H9 (cell line): ENCODE data around the gene ZNF577. TPM values are rescaled to one million over a fixed set of nuclear protein-coding genes. Genes with fewer than 3 reads are reported as not detected.

Experiments used
- DNase-seq: peaks from one replicate; pipeline ENCODE4 v3.0.0-alpha.2; 2017
- H2AFZ ChIP-seq: one replicate; pipeline ENCODE4 v1.6.1; 2013; ENCODE audit warnings: mild to moderate bottlenecking, low read length, control low read depth, moderate library complexity
- H2AK5ac ChIP-seq: 2 replicates; pipeline ENCODE4 v1.6.1; 2013; ENCODE audit warnings: low read length, control low read depth, mixed read lengths; ENCODE audit not compliant: insufficient read length
- H2BK120ac ChIP-seq: one replicate; pipeline ENCODE4 v1.6.1; 2013; ENCODE audit warnings: low read depth, mild to moderate bottlenecking, low read length, control low read depth, inconsistent platforms; ENCODE audit not compliant: poor library complexity, severe bottlenecking
- H2BK12ac ChIP-seq: 2 replicates; pipeline ENCODE4 v1.6.1; 2013; ENCODE audit warnings: low read length, control low read depth, mixed read lengths, low read depth; ENCODE audit not compliant: insufficient read length
- H2BK15ac ChIP-seq: 2 replicates; pipeline ENCODE4 v1.6.1; 2013; ENCODE audit warnings: low read depth, low read length, control low read depth
- H2BK20ac ChIP-seq: one replicate; pipeline ENCODE4 v1.6.1; 2013; ENCODE audit warnings: low read depth, mild to moderate bottlenecking, low read length, control low read depth, inconsistent platforms; ENCODE audit not compliant: poor library complexity, severe bottlenecking
- H2BK5ac ChIP-seq: 2 replicates; pipeline ENCODE4 v1.6.1; 2013; ENCODE audit warnings: low read length, control low read depth, mixed read lengths; ENCODE audit not compliant: insufficient read length
- H3K14ac ChIP-seq: 2 replicates; pipeline ENCODE4 v1.6.1; 2013; ENCODE audit warnings: low read length, control low read depth; ENCODE audit not compliant: insufficient read depth
- H3K18ac ChIP-seq: 2 replicates; pipeline ENCODE4 v1.6.1; 2013; ENCODE audit warnings: low read depth, mild to moderate bottlenecking, mixed read lengths, low read length, control low read depth; ENCODE audit not compliant: insufficient read length
- H3K23ac ChIP-seq: 2 replicates; pipeline ENCODE4 v1.6.1; 2013; ENCODE audit warnings: low read length, control low read depth, mixed read lengths, low read depth; ENCODE audit not compliant: insufficient read length
- H3K23me2 ChIP-seq: 2 replicates; pipeline ENCODE4 v1.6.1; 2013; ENCODE audit warnings: low read depth, mild to moderate bottlenecking, mixed read lengths, low read length, control low read depth; ENCODE audit not compliant: insufficient read length, poor library complexity, severe bottlenecking
- H3K27ac ChIP-seq: 2 replicates; pipeline ENCODE4 v1.5.1; 2013; ENCODE audit warnings: low read length, control low read depth, mixed read lengths, low read depth; ENCODE audit not compliant: insufficient read length
- H3K27me3 ChIP-seq: 2 replicates; pipeline ENCODE4 v1.6.1; 2013; ENCODE audit warnings: low read length, control low read depth, inconsistent platforms; ENCODE audit not compliant: insufficient read depth
- H3K4ac ChIP-seq: 2 replicates; pipeline ENCODE4 v1.6.1; 2013; ENCODE audit warnings: low read depth, mild to moderate bottlenecking, control low read depth, inconsistent platforms, low read length, moderate library complexity
- H3K4me1 ChIP-seq: 2 replicates; pipeline ENCODE4 v1.6.1; 2013; ENCODE audit warnings: low read length, control low read depth, inconsistent platforms; ENCODE audit not compliant: insufficient read depth
- H3K4me2 ChIP-seq: 2 replicates; pipeline ENCODE4 v1.6.1; 2013; ENCODE audit warnings: low read length, control low read depth, mixed read lengths; ENCODE audit not compliant: insufficient read length, insufficient read depth
- H3K56ac ChIP-seq: 2 replicates; pipeline ENCODE4 v1.6.1; 2013; ENCODE audit warnings: low read depth, mild to moderate bottlenecking, mixed read lengths, low read length, control low read depth; ENCODE audit not compliant: insufficient read length
- H3K79me1 ChIP-seq: 2 replicates; pipeline ENCODE4 v1.6.1; 2013; ENCODE audit warnings: low read depth, mild to moderate bottlenecking, moderate library complexity, low read length, control low read depth, inconsistent platforms; ENCODE audit not compliant: insufficient read depth, poor library complexity, severe bottlenecking
- H3K79me2 ChIP-seq: 2 replicates; pipeline ENCODE4 v1.6.1; 2013; ENCODE audit warnings: low read length, control low read depth, inconsistent platforms; ENCODE audit not compliant: insufficient read depth
- H3K9ac ChIP-seq: 2 replicates; pipeline ENCODE4 v1.6.1; 2013; ENCODE audit warnings: low read length, control low read depth, mixed read lengths; ENCODE audit not compliant: insufficient read length; ENCODE audit errors: extremely low read depth
- H3K9me3 ChIP-seq: one replicate; pipeline ENCODE4 v1.6.1; 2013; ENCODE audit warnings: low read depth, low read length, inconsistent platforms; ENCODE audit not compliant: control insufficient read depth
- H3T11ph ChIP-seq: one replicate; pipeline ENCODE4 v1.6.1; 2013; ENCODE audit warnings: mild to moderate bottlenecking, low read length, control low read depth, inconsistent platforms
- H4K20me1 ChIP-seq: one replicate; pipeline ENCODE4 v1.6.1; 2013; ENCODE audit not compliant: control insufficient read depth, insufficient read length, insufficient read depth
- H4K5ac ChIP-seq: 2 replicates; pipeline ENCODE4 v1.6.1; 2013; ENCODE audit warnings: low read depth, mild to moderate bottlenecking, mixed read lengths, low read length, control low read depth; ENCODE audit not compliant: insufficient read length
- H4K8ac ChIP-seq: replicated peaks from 2 replicates; pipeline ENCODE4 v1.6.1; 2013; ENCODE audit warnings: low read length, control low read depth, mixed read lengths, low read depth; ENCODE audit not compliant: insufficient read length
- H4K91ac ChIP-seq: 2 replicates; pipeline ENCODE4 v1.6.1; 2013; ENCODE audit warnings: low read depth, mild to moderate bottlenecking, moderate library complexity, mixed read lengths, low read length, control low read depth; ENCODE audit not compliant: insufficient read length
- H3K27ac Mint-ChIP-seq, 3 experiments: 2 replicates in 2 of 3; 3 replicates in 1 of 3; pipeline ENCODE4 v1.8.0; 2020 to 2021; ENCODE audit warnings: mixed read lengths in 3 of 3, mild to moderate bottlenecking in 1 of 3, moderate library complexity in 1 of 3
- H3K27me3 Mint-ChIP-seq: 2 replicates; pipeline ENCODE4 v1.8.0; 2021; ENCODE audit warnings: low read depth, mild to moderate bottlenecking, moderate library complexity, mixed read lengths
- H3K36me3 Mint-ChIP-seq, 3 experiments: 2 replicates in 2 of 3; 3 replicates in 1 of 3; pipeline ENCODE4 v1.8.0; 2020 to 2021; ENCODE audit warnings: low read depth in 3 of 3, mixed read lengths in 3 of 3; ENCODE audit not compliant: insufficient read depth in 1 of 3
- H3K4me1 Mint-ChIP-seq, 2 experiments: 2 replicates each; pipeline ENCODE4 v1.8.0; 2020; ENCODE audit warnings: mixed read lengths in 2 of 2
- H3K4me3 Mint-ChIP-seq, 2 experiments: 2 replicates in 1 of 2; 3 replicates in 1 of 2; pipeline ENCODE4 v1.8.0; 2020 to 2021; ENCODE audit warnings: mild to moderate bottlenecking in 2 of 2, mixed read lengths in 2 of 2, moderate library complexity in 1 of 2
- H3K9me3 Mint-ChIP-seq, 2 experiments: 2 replicates in 1 of 2; 3 replicates in 1 of 2; pipeline ENCODE4 v1.8.0; 2020; ENCODE audit warnings: mild to moderate bottlenecking in 2 of 2, mixed read lengths in 2 of 2, moderate library complexity in 1 of 2
- CTCF ChIP-seq: fragments of 200-600 bp; sonication (generic); conservative IDR thresholded peaks from 3 replicates; pipeline ENCODE4 v1.8.0; 2021; ENCODE audit warnings: antibody characterized with exemption, mild to moderate bottlenecking
- WGBS: extraction: QIAGEN DNeasy Blood & Tissue Kit; methylation state at CpG from one replicate; pipeline ENCODE4 v1.1.7; 2013; ENCODE audit warnings: missing lambda C conversion rate, low lambda C conversion rate, mixed read lengths; ENCODE audit not compliant: insufficient read length; ENCODE audit errors: extremely low coverage; 5-methylcytosine and 5-hydroxymethylcytosine counted together
- total RNA-seq: library from RNA; stranded (reverse); gene quantifications from 2 replicates; pipeline ENCODE4 v1.2.1, GENCODE V29; 2021

ZNF577 gene
- total RNA-seq, 1 experiment from 2014 or later: 42.1 TPM

GRCh38 chr19:51891193-51891747 is 3.5 kb upstream of the ZNF577 start:
- Mint-ChIP-seq H3K4me3 (no peak overlapping the region), H3K4me1 (peaks cover 10 to 18% of the 10 kb centered on the region in 2 experiments), H3K27ac (no peak overlapping the region), H3K27me3 (peaks cover 3% of the 10 kb centered on the region), H3K36me3 (peaks cover 78 to 95% (median 87%) of the 10 kb centered on the region in 3 experiments), H3K9me3 (peaks cover 83% of the 10 kb centered on the region in 2 experiments)
- Histone ChIP-seq H3K4me1 (no peaks in the 10 kb centered on the region), H3K9me3 (peaks cover 72% of the 10 kb centered on the region), H4K20me1 (no peaks in the 10 kb centered on the region), H3K9ac (no peak overlapping the region), H4K8ac (no peak overlapping the region), H2AK5ac (no peak overlapping the region), H2BK12ac (no peak overlapping the region), H2BK15ac (no peak overlapping the region), H3K23me2 (peaks cover 3% of the 10 kb centered on the region), H3K4ac (no peak overlapping the region), H3K23ac (no peak overlapping the region), H3K18ac (no peak overlapping the region), H3K79me1 (peaks cover 3% of the 10 kb centered on the region), H2AFZ (no peak overlapping the region), H3K79me2 (peaks cover 7% of the 10 kb centered on the region; the same call in 1 of the 2 replicates), H4K91ac (no peak overlapping the region), H2BK120ac (no peak overlapping the region), H2BK20ac (no peak overlapping the region), H3K27me3 (no peaks in the 10 kb centered on the region), H3K14ac (no peak overlapping the region), H3K27ac (no peak overlapping the region), H3T11ph (no peak overlapping the region), H2BK5ac (no peak overlapping the region), H4K5ac (no peak overlapping the region), H3K56ac (no peak overlapping the region), H3K4me2 (no peak overlapping the region)
- no peak for TF ChIP-seq CTCF
- WGBS: no CpG with 5 or more reads among the region's 10 CpGs
- DNase-seq: no peak
